A673 (cell line): ENCODE data around the gene UNC5A. TPM values are rescaled to one million over a fixed set of nuclear protein-coding genes. Genes with fewer than 3 reads are reported as not detected.

ENCODE experiments used
- BruUV-seq: library from RNA; stranded (reverse); fragments of 400-500 nt; replicated peaks from 2 replicates; lab custom pipeline; 2021; lab: Mats Ljungman, UMichigan
- CTCF ChIA-PET: fragments of 300-600 bp; sonication (Branson Sonifier 250); formaldehyde crosslinking; loops from one replicate; lab custom pipeline; 2022; ENCODE audit warnings: antibody characterized with exemption; lab: Charles Lee
- POLR2A ChIA-PET: fragments of 300-600 bp; sonication (Branson Sonifier 250); formaldehyde crosslinking; loops from one replicate; lab custom pipeline; 2022; ENCODE audit warnings: antibody characterized with exemption; ENCODE audit not compliant: low non-redundant PET; lab: Charles Lee
- DNase-seq: peaks from one replicate; pipeline ENCODE4 v3.0.0-alpha.2; 2015; ENCODE audit warnings: low spot score
- H3K27ac ChIP-seq: fragments of 200-600 bp; sonication (generic); 2 replicates; pipeline ENCODE4 v1.5.1; 2016; ENCODE audit warnings: mixed run types, low read depth, mild to moderate bottlenecking, mixed read lengths, antibody characterized with exemption, low read length; ENCODE audit not compliant: poor library complexity, severe bottlenecking
- H3K27me3 ChIP-seq: fragments of 200-600 bp; sonication (generic); replicated peaks from 2 replicates; pipeline ENCODE4 v1.6.1; 2017; ENCODE audit warnings: mixed run types, low read depth, mild to moderate bottlenecking, mixed read lengths, antibody characterized with exemption, low read length; ENCODE audit not compliant: insufficient read depth, poor library complexity
- H3K36me3 ChIP-seq: fragments of 200-600 bp; sonication (generic); 2 replicates; pipeline ENCODE4 v1.6.1; 2016; ENCODE audit warnings: mixed run types, mild to moderate bottlenecking, mixed read lengths, antibody characterized with exemption, low read length; ENCODE audit not compliant: insufficient read depth, poor library complexity, severe bottlenecking
- H3K4me1 ChIP-seq: fragments of 200-600 bp; sonication (generic); 2 replicates; pipeline ENCODE4 v1.6.1; 2017; ENCODE audit warnings: mixed run types, mild to moderate bottlenecking, mixed read lengths, antibody characterized with exemption, low read length; ENCODE audit not compliant: insufficient read depth, poor library complexity, severe bottlenecking
- H3K4me3 ChIP-seq: fragments of 200-600 bp; sonication (generic); 2 replicates; pipeline ENCODE4 v1.5.1; 2016; ENCODE audit warnings: low read depth, mixed run types, mild to moderate bottlenecking, mixed read lengths, low read length; ENCODE audit not compliant: poor library complexity, severe bottlenecking
- H3K9me3 ChIP-seq: fragments of 200-600 bp; sonication (generic); 2 replicates; pipeline ENCODE4 v1.6.1; 2016; ENCODE audit warnings: mixed run types, low read depth, mild to moderate bottlenecking, mixed read lengths, antibody characterized with exemption, low read length; ENCODE audit not compliant: poor library complexity, severe bottlenecking
- CTCF ChIP-seq: fragments of 300-800, 200-600 bp; sonication (generic); conservative IDR thresholded peaks from 2 replicates; pipeline ENCODE4 v1.5.1; 2017; ENCODE audit warnings: low read depth, mild to moderate bottlenecking, antibody characterized with exemption, low read length, moderate library complexity, mixed read lengths
- EZH2 ChIP-seq: fragments of 200-600 bp; sonication (generic); IDR thresholded peaks from 2 replicates; pipeline ENCODE4 v1.6.1; 2017; ENCODE audit warnings: borderline replicate concordance, low read depth, mild to moderate bottlenecking, mixed read lengths, antibody characterized with exemption, low read length; ENCODE audit not compliant: poor library complexity, severe bottlenecking
- intact Hi-C: fragments of 100-400 bp; cut with micrococcal nuclease; formaldehyde crosslinking; loops from one replicate; pipeline ENCODE4 v1.10.0; 2022; ENCODE audit not compliant: unreplicated experiment
- total RNA-seq: library from RNA; stranded (reverse); gene quantifications from 2 replicates; pipeline ENCODE4 v1.2.3, GENCODE V29; 2021

UNC5A gene
- total RNA-seq, 1 experiment from 2014 or later = 7.5 TPM

DNA sequence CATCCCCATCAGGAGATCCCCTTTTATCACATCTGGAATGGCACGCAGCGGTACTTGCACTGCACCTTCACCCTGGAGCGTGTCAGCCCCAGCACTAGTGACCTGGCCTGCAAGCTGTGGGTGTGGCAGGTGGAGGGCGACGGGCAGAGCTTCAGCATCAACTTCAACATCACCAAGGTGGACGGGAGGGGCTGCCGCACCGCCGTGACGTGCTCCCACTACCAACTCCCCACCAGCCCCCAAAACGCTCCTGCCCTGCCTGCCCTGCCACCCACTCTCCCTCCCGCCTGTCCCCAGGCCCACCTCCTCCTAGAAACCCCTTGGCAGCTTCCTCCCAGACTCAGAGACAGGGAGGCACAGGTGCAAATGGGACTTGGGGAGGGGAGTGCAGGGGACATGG lies 68.1 kb downstream of the UNC5A start:
- Histone ChIP-seq H3K4me1 (no peaks in the 10 kb centered on the region), H3K4me3 (no peak overlapping the region), H3K27ac (no peak overlapping the region), H3K36me3 (no peaks in the 10 kb centered on the region), H3K9me3 (no peaks in the 10 kb centered on the region), H3K27me3 (no peaks in the 10 kb centered on the region)
- BruUV-seq = no TSS peak
- TF ChIP-seq EZH2 = no peak
- TF ChIP-seq CTCF = no peak
- no peak for DNase-seq
- POLR2A ChIA-PET = no interaction called here
- CTCF ChIA-PET = no interaction called here
- intact Hi-C loops = no loop called here

DNA sequence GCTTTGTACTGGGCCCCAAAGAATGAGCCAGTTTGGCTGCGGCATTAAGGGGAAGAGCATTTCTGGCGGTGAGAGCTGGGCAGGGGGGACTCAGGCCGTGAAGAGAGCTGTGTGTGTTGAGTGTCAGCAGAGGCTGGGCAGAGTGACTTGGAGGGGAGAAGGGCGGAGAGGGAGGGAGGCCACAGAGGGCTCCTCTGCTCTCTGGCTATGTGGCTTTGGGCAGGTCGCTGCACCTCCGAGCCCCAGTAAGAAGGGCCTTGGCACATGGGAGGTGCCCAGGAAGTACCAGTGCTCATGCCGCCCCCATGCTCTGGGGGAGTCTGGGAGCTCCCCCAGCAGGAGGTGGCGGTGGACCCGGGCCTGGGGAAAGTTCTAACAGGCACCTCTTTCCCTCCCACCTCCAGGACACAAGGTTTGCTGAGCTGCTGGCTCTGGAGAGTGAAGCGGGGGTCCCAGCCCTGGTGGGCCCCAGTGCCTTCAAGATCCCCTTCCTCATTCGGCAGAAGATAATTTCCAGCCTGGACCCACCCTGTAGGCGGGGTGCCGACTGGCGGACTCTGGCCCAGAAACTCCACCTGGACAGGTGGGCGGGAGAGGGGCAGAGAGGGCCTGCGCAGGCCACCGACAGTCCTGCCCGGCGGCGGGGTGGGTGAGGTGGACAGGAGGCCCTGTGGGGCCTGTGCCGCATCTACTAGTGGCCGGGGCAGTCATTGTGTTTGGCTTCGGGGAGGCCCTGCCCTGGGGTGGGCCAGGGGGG lies 68.7 kb downstream of the UNC5A start:
- no peak for DNase-seq
- POLR2A ChIA-PET = no interaction called here
- CTCF ChIA-PET = no interaction called here
- no TSS peak for BruUV-seq
- Histone ChIP-seq H3K27me3 (no peaks in the 10 kb centered on the region), H3K9me3 (no peaks in the 10 kb centered on the region), H3K36me3 (no peaks in the 10 kb centered on the region), H3K4me1 (no peaks in the 10 kb centered on the region), H3K4me3 (no peak overlapping the region), H3K27ac (no peak overlapping the region)
- TF ChIP-seq EZH2 (no peak), CTCF (no peak)
- intact Hi-C loops = no loop called here

DNA sequence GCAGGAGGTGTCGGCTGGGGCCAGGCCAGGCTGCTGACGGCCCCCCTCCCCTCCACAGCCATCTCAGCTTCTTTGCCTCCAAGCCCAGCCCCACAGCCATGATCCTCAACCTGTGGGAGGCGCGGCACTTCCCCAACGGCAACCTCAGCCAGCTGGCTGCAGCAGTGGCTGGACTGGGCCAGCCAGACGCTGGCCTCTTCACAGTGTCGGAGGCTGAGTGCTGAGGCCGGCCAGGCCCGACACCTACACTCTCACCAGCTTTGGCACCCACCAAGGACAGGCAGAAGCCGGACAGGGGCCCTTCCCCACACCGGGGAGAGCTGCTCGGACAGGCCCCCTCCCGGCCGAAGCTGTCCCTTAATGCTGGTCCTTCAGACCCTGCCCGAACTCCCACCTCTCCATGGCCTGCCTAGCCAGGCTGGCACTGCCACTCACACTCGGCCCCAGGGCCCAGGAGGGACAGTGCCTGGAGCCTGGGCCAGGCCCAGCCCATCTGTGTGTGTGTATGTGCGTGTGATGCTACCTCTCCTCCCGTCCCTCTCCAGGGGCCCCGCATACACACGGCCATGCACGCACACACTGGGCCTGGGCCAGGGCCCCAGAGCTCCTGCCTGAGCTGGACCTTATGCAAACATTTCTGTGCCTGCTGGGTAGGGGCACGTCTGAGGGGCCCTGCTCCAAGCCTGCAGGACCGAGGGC lies 69.5 kb downstream of the UNC5A start:
- Histone ChIP-seq H3K4me1 (no peaks in the 10 kb centered on the region), H3K27ac (no peak overlapping the region), H3K36me3 (no peaks in the 10 kb centered on the region), H3K9me3 (no peaks in the 10 kb centered on the region), H3K4me3 (no peak overlapping the region), H3K27me3 (no peaks in the 10 kb centered on the region)
- BruUV-seq = no TSS peak
- CTCF ChIA-PET = interaction anchor here (1.3 kb wide), 1 partner anchor 219 kb away, joined by 4 read pairs; no protein-coding TSS in a partner anchor
- POLR2A ChIA-PET = no interaction called here
- intact Hi-C loops = no loop called here
- DNase-seq = no peak
- no peak for TF ChIP-seq CTCF
- TF ChIP-seq EZH2 = no peak
